ENCODE measurements around the gene RWDD2A. TPM values are rescaled to one million over a fixed set of nuclear protein-coding genes. Genes with fewer than 3 reads are reported as not detected.
A peak's percentile ranks its signal among the peaks of the same experiment; 100 is the strongest.
"Not testable (repeated sequence)": the region's sequence is repeated elsewhere in the genome, so short reads cannot be mapped to it uniquely, and the experiment has no call there.

RWDD2A gene
- total RNA-seq, 1 donor from 2014 or later, result 7.0 TPM

- Mint-ChIP-seq H3K36me3 (ENCODE audit: unreplicated experiment) (peaks cover 34% of the 10 kb centered on the region), H3K9me3 (ENCODE audit: unreplicated experiment) (no peaks in the 10 kb centered on the region), H3K27me3 (ENCODE audit: unreplicated experiment) (no peaks in the 10 kb centered on the region), H3K4me3 (ENCODE audit: unreplicated experiment) (no peak overlapping the region), H3K27ac (ENCODE audit: unreplicated experiment) (no peak overlapping the region), H3K4me1 (ENCODE audit: unreplicated experiment) (peaks cover 22% of the 10 kb centered on the region)
- TF ChIP-seq, protein P1, sequence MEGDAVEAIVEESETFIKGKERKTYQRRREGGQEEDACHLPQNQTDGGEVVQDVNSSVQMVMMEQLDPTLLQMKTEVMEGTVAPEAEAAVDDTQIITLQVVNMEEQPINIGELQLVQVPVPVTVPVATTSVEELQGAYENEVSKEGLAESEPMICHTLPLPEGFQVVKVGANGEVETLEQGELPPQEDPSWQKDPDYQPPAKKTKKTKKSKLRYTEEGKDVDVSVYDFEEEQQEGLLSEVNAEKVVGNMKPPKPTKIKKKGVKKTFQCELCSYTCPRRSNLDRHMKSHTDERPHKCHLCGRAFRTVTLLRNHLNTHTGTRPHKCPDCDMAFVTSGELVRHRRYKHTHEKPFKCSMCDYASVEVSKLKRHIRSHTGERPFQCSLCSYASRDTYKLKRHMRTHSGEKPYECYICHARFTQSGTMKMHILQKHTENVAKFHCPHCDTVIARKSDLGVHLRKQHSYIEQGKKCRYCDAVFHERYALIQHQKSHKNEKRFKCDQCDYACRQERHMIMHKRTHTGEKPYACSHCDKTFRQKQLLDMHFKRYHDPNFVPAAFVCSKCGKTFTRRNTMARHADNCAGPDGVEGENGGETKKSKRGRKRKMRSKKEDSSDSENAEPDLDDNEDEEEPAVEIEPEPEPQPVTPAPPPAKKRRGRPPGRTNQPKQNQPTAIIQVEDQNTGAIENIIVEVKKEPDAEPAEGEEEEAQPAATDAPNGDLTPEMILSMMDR (IDR thresholded peaks at IDR 0.05), result no peak
- DNase-seq (ENCODE audit: extremely low spot score, unreplicated experiment), result no peak
Observed at GRCh38 chr6:83188501-83188900, 4.7 kb upstream of the RWDD2A start.

DNA sequence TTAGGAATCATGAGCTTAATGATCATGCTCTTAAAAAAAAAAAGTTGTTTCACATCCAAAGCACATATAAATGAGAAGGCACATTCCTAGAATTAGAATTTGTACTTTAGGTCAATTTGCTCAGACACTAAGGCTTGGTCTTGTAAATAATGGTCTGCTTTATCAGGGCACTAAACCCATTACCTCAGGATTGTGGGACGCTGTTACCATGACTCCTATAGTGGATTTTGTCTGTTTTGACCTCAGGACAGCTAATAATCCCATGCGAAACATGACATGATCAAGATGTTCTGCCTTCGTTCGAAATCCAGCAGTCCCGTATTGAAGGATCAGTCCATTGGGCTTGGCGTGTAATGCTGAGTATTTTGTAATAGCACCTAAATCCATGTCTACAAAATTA, 2.5 kb upstream of the RWDD2A start:
- no peak overlapping the region for H3K27ac Mint-ChIP-seq (ENCODE audit: unreplicated experiment)

DNA sequence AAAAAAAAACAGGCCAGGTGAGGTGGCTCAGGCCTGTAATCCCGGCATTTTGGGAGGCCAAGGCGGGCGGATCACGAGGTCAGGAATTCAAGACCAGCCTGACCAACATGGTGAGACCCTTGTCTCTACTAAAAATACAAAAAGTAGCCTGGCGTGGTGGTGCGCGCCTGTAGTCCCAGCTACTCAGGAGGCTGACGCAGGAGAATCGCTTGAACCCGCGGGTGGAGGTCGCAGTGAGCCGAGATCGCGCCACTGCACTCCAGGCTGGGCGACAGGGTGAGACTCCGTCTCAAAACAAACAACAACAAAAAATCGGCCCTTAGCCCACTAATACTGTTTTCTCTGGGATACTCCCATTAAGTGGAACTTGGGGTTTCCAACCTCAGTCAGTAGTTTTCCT, 1.2 kb upstream of the RWDD2A start:
- H3K27me3 Mint-ChIP-seq (ENCODE audit: unreplicated experiment); DNase-seq (ENCODE audit: extremely low spot score, unreplicated experiment); H3K9me3 Mint-ChIP-seq (ENCODE audit: unreplicated experiment): not testable (repeated sequence)
- Mint-ChIP-seq H3K36me3 (ENCODE audit: unreplicated experiment) (peaks cover 19% of the 10 kb centered on the region), H3K27ac (ENCODE audit: unreplicated experiment) (peak overlapping the region; percentile 97), H3K4me1 (ENCODE audit: unreplicated experiment) (peaks cover 36% of the 10 kb centered on the region), H3K4me3 (ENCODE audit: unreplicated experiment) (peak overlapping the region; percentile 98)

More for the DNA sequence above, 2.5 kb upstream of the RWDD2A start:
- DNase-seq (ENCODE audit: extremely low spot score, unreplicated experiment), result no peak
- Mint-ChIP-seq H3K4me1 (ENCODE audit: unreplicated experiment) (peaks cover 36% of the 10 kb centered on the region), H3K36me3 (ENCODE audit: unreplicated experiment) (peaks cover 19% of the 10 kb centered on the region), H3K27me3 (ENCODE audit: unreplicated experiment) (no peaks in the 10 kb centered on the region), H3K9me3 (ENCODE audit: unreplicated experiment) (no peaks in the 10 kb centered on the region), H3K4me3 (ENCODE audit: unreplicated experiment) (no peak overlapping the region)
- TF ChIP-seq, protein P1 (IDR thresholded peaks at IDR 0.05), result no peak

GRCh38 chr6:83192456-83192855, 701 bp upstream of the RWDD2A start:
- DNase-seq (ENCODE audit: extremely low spot score, unreplicated experiment), result no peak
- peaks cover 22% of the 10 kb centered on the region for H3K36me3 Mint-ChIP-seq (ENCODE audit: unreplicated experiment)
- peaks cover 40% of the 10 kb centered on the region for H3K4me1 Mint-ChIP-seq (ENCODE audit: unreplicated experiment)

GRCh38 chr6:83193747-83194566, 800 bp downstream of the RWDD2A start:
- peaks cover 55% of the 10 kb centered on the region for H3K4me1 Mint-ChIP-seq (ENCODE audit: unreplicated experiment)
- TF ChIP-seq, protein P1 (IDR thresholded peaks at IDR 0.05), result no peak
- peaks cover 17% of the 10 kb centered on the region for H3K36me3 Mint-ChIP-seq (ENCODE audit: unreplicated experiment)
- no peaks in the 10 kb centered on the region for H3K9me3 Mint-ChIP-seq (ENCODE audit: unreplicated experiment)
- H3K27me3 Mint-ChIP-seq (ENCODE audit: unreplicated experiment), result no peaks in the 10 kb centered on the region
- H3K4me3 Mint-ChIP-seq (ENCODE audit: unreplicated experiment), result peak overlapping the region; percentile 98
- H3K27ac Mint-ChIP-seq (ENCODE audit: unreplicated experiment), result peak overlapping the region; percentile 66
- DNase-seq (ENCODE audit: extremely low spot score, unreplicated experiment), result peak; percentile 86

More at GRCh38 chr6:83192456-83192855, 701 bp upstream of the RWDD2A start:
- Mint-ChIP-seq H3K27ac (ENCODE audit: unreplicated experiment) (peak overlapping the region; percentile 97), H3K4me3 (ENCODE audit: unreplicated experiment) (peak overlapping the region; percentile 98), H3K27me3 (ENCODE audit: unreplicated experiment) (no peaks in the 10 kb centered on the region), H3K9me3 (ENCODE audit: unreplicated experiment) (no peaks in the 10 kb centered on the region)
- TF ChIP-seq, protein P1 (IDR thresholded peaks at IDR 0.05), result no peak

Data from osteocyte (in vitro differentiated cells).